ENCODE measurements around the gene UBR3.
"Not testable (repeated sequence)": the region's sequence is repeated elsewhere in the genome, so short reads cannot be mapped to it uniquely, and the experiment has no call there.

Gene UBR3

GRCh38 chr2:169955940-169956339, 128.7 kb downstream of the UBR3 start:
- no peak for DNase-seq

- DNase-seq: not testable (repeated sequence)
Measured at GRCh38 chr2:169957219-169957618, 130.0 kb downstream of the UBR3 start.

DNA sequence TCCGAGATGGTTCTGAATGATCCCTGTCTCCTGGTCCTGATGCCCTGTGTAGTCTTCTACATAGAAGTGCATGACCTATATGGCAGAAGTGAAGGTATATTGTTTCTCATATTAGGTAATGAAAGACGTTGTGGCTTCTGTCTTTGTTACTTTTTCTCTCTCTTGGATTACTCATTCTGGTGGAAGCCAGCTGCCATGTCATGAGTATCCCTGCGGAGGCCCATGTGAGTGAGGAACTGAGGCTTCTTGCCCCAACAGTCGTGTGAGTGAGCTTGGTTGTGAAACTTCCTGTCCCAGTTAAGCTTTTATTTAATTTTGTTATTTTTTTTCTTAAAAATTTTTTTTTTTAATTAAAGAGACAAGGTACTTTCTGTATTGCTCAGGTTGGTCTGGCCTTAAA, 134.7 kb downstream of the UBR3 start:
- no peak for DNase-seq

GRCh38 chr2:169963786-169964185, 136.5 kb downstream of the UBR3 start:
- DNase-seq: no peak

- DNase-seq: no peak
Measured at GRCh38 chr2:169964740-169965139, 137.5 kb downstream of the UBR3 start.

GRCh38 chr2:169965495-169965894, 138.2 kb downstream of the UBR3 start:
- DNase-seq: no peak

GRCh38 chr2:169966454-169966853, 139.2 kb downstream of the UBR3 start:
- DNase-seq: no peak

DNA sequence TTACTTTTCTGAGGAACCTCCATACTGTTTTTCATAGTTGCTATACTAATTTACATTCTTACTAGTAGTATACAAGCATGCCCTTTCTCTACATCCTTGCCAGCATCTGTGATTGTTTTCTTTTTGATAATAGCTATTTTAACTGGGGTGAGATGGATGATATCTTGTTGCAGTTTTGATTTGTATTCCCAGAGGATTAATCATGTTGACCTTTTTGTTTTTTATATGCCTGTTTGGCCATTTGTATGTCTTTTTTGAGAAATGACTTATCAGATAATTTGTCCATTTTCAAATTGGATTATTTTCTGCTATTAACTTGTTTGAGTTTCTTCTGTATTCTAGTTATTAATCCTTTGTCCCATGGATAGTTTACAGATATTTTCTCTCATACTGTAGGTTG, 141.5 kb downstream of the UBR3 start:
- no peak for DNase-seq

- no peak for DNase-seq
Measured at GRCh38 chr2:169975221-169975620, 148.0 kb downstream of the UBR3 start.

GRCh38 chr2:169976335-169976851, 149.1 kb downstream of the UBR3 start:
- DNase-seq: no peak

DNA sequence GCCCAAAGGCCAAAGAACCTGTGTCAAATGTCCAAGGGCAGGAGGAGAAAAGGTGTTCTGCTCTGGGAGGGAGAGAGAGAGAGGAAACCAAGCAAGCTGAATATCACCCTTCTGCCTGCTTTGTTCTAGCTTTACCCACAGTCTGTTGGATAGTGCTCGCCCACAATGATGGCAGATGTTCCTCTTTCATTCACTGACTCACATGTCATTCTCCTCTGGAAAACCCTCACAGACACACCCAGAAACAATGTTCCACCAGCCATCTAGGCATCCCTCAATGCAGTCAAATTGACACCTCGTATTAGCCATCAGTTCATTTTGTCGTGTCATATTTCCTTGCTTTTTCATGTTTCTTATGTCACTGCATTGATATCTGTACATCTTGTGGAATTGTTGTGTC, 150.3 kb downstream of the UBR3 start:
- DNase-seq: no peak

GRCh38 chr2:169978402-169979017, 151.3 kb downstream of the UBR3 start:
- DNase-seq: no peak

DNA sequence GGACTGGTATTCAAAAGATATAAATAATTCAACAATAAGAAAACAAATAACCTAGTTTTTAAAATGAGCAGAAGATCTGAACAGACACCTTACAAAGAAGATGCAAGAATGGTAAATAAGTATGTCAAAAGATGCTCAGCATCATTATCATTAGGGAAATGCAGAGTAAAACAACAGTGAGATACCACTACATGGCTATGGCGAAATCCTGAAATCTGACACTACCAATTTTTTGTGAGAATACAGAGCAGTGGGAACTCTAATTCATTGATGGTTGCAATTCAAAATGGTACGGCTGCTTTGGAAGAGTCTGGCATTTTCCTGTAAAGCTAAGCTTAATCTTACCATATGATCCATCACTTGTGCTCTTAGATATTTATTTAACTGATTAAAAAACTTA, 151.8 kb downstream of the UBR3 start:
- DNase-seq: no peak

DNA sequence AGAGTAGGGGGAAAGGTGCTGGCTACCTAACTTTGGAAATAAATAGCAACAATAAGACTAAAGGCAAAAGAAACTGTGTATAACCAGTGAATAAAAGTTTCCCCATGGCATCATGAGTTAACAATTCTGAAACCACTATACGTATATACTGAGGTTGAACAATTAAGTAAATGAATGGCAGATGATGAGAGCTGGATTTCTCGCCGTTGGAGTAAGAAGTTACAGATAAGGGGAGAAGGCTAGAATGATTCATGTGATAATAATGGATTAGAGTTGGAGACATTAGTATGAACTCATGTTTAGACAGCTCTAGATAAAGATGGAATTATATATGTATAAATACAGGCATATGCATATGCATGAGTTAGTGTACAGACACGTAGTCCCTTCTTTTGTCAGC, 152.7 kb downstream of the UBR3 start:
- no peak for DNase-seq

- no peak for DNase-seq
Measured at GRCh38 chr2:169980643-169981042, 153.4 kb downstream of the UBR3 start.

GRCh38 chr2:169982929-169983328, 155.7 kb downstream of the UBR3 start:
- DNase-seq: no peak

- no peak for DNase-seq
Measured at GRCh38 chr2:169983506-169983905, 156.3 kb downstream of the UBR3 start.

GRCh38 chr2:169984145-169984544, 156.9 kb downstream of the UBR3 start:
- no peak for DNase-seq

GRCh38 chr2:169994752-169995151, 167.5 kb downstream of the UBR3 start:
- no peak for DNase-seq

DNA sequence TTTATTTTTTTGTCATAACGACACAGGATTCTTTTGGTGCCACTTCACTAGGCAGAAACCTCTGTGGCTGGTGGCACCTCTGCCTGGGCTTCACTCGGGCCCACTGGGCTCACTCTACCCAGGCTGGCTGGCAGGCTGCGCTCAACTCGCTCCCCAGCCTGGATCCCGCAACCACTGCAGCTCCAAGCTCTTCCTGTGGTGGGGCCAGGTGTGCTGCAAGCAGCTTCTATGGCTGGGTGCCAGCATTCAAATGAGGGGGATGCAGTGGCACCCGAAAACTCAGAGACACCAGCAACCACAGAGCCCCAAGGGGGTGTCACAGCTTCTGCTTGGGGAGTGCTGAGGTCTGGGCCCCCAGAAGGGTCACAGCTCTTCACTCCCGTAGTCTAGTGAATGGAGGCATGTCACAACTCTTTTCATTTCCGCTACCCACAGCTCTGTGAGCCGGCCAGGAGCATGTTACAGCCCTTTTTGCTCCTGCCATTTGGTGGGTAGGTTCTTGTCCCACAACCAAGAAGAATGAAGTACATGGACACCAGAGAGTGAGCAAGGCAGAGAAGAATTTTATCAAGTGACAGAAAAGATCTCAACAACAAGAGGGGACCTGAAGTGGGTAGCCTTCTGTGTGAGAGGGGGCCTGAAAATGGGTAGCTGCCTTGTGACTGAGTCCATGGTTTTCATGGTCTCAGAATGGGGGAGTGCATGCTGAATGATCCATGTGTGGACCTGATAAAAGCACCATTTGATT, 170.1 kb downstream of the UBR3 start:
- DNase-seq: no peak

- DNase-seq: peak; percentile 3
Measured at GRCh38 chr2:169999054-169999453, 171.8 kb downstream of the UBR3 start.

- DNase-seq: no peak
Measured at GRCh38 chr2:170002096-170002495, 174.8 kb downstream of the UBR3 start.

DNA sequence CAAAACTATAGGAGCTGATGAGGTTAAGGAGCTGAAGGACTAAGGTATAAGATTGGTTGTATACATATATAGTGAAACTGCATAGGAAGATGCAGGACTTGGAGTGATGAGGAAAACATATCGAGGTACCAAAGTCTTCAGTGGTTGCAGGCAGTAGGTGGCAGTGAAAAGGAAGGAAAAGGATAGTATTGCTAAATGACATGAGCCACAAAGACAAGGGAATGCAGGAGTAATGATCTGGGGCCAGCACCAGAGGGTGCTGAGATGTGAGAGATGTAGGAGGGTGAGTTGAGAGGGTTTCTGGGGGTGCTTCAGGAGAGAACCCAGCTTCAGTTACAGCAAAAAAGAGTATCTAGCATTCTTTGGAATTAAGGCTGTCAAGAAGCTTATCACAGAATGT, 178.4 kb downstream of the UBR3 start:
- no peak for DNase-seq

GRCh38 chr2:170006587-170007325, 179.5 kb downstream of the UBR3 start:
- no peak for DNase-seq

All from NCI-H1105 (cell line).